NCI-H1417 treated with DMSO at 0.1 percent for 48 hours (cell line): ENCODE results near the gene MMP20.
"Not testable (repeated sequence)": the region's sequence is repeated elsewhere in the genome, so short reads cannot be mapped to it uniquely, and the experiment has no call there.

ENCODE experiments used
- DNase-seq: peaks from one replicate; lab custom pipeline; 2025; lab: John Stamatoyannopoulos, UW

The MMP20 gene, protein sequence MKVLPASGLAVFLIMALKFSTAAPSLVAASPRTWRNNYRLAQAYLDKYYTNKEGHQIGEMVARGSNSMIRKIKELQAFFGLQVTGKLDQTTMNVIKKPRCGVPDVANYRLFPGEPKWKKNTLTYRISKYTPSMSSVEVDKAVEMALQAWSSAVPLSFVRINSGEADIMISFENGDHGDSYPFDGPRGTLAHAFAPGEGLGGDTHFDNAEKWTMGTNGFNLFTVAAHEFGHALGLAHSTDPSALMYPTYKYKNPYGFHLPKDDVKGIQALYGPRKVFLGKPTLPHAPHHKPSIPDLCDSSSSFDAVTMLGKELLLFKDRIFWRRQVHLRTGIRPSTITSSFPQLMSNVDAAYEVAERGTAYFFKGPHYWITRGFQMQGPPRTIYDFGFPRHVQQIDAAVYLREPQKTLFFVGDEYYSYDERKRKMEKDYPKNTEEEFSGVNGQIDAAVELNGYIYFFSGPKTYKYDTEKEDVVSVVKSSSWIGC

GRCh38 chr11:102625177-102625576 is at the start of gene MMP20:
TSS of gene MMP20 (minus strand) at chr11:102625332. CDS start at chr11:102625319, 13 bp downstream.
- no peak for DNase-seq

DNA sequence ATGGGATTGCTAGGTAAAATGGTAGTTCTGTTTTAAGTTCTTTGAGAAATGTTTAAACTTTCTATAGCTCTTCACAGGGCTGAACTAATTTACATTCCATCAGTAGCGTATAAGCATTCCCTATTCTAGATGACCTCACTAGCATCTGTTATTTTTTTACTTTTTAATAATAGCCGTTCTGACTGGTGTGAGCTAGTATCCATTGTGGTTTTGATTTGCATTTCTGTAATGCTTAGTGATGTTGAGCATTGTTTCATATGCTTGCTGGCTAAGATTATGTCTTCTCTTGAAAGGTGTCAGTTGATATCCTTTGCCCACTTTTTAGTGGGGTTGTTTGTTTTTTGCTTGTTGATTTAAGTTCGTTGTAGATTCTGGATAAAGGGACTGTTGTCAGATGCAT is 44.5 kb upstream of the MMP20 start:
- DNase-seq = no peak

GRCh38 chr11:102666331-102666957 is 41.3 kb upstream of the MMP20 start:
- no peak for DNase-seq

DNA sequence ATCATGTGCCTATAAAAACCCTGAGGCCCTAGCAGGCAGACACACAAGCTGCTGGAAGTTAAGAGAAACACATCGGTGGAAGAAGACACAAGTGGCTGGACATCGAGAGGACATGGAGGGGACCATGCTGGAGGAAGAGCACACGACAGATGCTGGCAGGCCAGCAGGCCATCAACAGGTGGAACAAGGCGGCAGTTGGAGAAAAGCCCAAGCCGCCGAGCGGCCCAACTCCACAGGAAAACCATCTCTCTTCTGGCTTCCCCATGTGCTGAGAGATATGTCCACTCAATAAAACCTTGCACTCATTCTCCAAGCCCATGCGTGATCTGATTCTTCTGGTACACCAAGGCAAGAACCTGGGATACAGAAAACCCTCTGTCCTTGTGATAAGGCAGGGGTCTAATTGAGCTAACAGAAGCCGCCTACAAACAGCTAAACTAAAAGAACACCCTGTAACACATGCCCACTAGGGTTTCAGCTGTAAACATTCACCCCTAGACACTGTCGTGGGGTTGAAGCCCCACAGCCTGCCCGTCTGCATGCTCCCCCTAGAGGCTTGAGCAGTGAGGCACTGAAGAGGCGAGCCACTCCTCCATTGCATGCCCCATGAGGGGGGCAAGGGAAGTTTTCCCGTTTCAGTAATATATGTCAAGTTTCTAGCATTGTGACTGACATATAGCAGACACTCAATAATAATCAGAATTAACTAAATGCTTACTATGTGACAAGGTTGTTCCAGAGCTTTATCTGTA is 39.0 kb upstream of the MMP20 start:
- DNase-seq = no peak

GRCh38 chr11:102662607-102663006 is 37.5 kb upstream of the MMP20 start:
- DNase-seq = no peak

GRCh38 chr11:102661040-102661439 is 35.9 kb upstream of the MMP20 start:
- DNase-seq = no peak

DNA sequence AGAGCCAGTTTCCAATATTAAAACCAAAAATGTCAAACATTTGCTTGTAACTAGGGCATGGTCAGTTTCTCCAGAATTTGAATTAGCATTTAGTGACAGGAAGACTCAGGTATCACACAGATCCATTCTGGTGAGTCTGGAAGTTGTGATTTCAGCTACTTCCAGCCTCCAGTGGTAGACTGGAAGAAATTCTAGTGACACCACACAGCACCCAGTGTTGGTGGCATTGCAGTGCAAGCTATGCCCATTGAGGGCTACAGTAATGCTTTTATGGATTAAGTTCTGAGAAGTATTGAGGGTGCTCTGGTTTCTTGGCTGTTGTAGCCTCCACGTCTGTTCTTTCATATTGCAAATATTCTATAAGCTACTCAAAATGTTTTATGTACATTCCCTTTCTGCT is 31.4 kb upstream of the MMP20 start:
- no peak for DNase-seq

GRCh38 chr11:102655547-102655946 is 30.4 kb upstream of the MMP20 start:
- DNase-seq = no peak

DNA sequence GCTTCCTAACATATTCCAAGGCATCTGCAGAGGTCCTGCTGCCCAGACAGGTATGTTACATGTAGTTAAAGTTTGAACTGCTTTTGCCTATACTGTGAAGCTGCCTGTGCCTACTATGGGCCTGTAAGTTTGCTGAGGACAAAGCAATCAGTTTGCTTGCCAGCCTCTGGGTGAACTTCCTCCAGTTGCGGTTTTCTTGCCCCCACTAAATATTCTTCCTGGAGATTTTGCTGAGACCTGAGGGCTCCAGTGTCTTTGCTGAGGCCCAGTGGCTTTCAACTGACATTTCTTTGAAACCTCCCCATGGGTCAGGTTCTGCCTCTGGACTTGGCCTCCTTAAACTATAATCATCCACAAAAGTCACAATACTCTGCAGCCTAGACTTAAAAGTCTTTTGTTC is 29.6 kb upstream of the MMP20 start:
- DNase-seq = no peak

DNA sequence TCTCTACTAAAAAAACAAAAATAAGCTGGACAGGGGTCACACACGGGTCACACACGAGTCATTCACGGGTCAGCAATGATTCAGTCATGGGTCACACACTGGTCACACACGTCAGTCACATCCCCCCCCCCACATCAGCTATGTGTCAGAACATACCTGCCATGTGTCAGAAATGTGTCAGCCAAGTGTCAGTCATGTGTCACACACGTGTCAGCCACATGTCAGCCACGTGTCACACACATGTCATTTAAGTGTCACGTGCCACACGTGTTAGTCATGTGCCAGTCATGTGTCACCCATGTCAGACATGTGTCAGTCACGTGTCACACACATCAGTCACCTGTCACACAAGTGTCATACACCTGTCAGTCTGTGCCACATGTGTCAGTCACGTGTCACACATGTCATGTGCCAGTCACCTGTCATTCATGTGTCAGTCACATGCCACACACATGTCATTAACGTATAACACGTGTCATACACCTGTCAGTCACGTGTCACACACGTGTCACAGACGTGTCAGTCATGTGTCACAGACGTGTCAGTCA is 28.7 kb upstream of the MMP20 start:
- DNase-seq = no peak

DNA sequence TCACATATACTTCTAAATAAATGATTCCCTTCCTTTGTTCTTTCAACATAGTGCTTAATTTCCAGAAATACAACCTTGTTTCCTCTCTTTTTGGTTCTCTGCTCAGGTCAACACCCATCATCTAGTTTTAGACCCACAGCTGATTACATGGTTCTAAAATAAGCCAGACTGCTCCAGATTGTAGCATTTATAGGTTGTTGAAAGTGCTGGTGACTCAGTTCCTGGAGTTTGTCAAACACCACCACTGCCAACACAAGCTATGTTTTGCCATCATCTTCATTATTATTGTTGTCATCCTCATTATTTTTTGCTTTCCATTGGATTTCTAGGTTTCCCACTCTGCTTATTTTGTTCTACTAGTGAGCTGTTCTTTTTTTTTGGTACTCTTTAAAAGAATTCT is 22.3 kb upstream of the MMP20 start:
- DNase-seq = no peak

DNA sequence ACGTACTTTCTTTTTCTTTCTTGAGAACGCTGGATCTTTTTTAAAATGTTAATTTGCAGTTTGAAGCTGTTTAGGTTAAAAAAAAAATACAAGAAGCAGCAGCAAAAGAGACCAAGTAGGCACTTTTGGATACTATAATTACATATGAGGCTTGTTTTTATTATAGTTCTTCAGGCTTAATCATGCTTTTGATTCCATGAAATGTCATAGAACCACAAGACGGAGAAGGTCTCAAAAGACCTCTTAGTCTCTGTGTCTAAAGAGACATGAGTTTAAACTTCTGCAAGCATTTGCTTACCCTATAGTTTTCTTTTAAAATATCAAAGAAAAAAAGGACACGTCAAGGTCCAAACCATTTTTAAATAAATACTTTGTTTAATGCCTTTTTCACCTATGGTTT is 18.8 kb upstream of the MMP20 start:
- no peak for DNase-seq

DNA sequence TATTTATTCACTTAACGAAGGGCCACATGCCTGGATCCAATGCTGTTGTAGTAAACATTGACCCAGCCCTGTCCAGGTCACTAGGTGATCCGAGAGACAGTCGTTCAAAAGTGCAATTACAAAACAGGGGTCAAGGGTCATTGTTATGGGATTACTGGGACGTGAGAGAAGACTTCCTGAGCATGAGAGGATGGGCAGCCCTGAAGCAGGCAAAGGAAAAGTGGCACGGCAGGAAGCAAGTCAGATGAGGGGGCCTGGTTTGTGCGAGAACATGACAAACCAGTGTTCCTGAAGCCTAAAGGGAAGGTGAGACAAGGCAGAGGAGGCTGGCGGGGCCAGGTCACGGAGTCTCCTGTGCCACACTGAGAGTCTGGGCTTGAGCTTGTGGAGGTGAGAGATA is 15.8 kb upstream of the MMP20 start:
- no peak for DNase-seq

DNA sequence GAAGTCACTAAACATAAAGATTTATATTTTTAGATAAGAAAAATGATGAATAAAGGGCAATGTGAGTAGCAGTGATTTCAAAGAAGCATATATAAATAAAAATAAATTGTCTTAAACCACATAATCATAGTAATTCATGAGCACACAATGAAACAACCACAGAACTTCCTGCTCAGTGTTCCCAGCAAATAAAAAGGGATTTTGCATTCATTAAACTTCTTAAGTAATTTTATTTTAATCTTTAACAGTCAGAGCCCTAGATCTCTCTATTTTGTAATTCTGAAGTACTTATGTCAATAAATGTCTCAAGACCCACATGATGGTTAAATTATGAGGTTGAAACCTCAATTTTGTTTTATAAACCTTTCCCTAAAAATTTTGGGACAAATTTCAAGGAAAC is 14.5 kb upstream of the MMP20 start:
- no peak for DNase-seq

GRCh38 chr11:102637731-102638130 is 12.6 kb upstream of the MMP20 start:
- DNase-seq = no peak

- DNase-seq = no peak
Observed at GRCh38 chr11:102633385-102634026, 8.4 kb upstream of the MMP20 start.

DNA sequence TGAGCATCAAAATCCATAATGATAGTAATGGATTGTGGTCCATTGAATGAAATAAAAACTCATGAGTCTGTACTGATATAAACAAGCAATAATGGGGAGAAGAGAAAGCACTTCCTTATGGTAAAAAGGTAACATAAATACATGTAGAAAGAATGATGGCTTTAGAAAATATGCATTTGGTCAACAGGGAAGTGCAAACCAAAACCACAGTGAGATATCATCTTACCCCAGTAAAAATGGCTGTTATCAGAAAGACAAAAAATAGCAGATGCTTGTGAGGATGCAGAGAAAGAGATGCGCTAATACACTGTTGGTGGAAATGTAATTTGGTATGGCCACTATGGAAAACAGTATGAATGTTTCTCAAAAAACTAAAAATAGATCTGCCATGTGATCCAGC is 6.9 kb upstream of the MMP20 start:
- no peak for DNase-seq

DNA sequence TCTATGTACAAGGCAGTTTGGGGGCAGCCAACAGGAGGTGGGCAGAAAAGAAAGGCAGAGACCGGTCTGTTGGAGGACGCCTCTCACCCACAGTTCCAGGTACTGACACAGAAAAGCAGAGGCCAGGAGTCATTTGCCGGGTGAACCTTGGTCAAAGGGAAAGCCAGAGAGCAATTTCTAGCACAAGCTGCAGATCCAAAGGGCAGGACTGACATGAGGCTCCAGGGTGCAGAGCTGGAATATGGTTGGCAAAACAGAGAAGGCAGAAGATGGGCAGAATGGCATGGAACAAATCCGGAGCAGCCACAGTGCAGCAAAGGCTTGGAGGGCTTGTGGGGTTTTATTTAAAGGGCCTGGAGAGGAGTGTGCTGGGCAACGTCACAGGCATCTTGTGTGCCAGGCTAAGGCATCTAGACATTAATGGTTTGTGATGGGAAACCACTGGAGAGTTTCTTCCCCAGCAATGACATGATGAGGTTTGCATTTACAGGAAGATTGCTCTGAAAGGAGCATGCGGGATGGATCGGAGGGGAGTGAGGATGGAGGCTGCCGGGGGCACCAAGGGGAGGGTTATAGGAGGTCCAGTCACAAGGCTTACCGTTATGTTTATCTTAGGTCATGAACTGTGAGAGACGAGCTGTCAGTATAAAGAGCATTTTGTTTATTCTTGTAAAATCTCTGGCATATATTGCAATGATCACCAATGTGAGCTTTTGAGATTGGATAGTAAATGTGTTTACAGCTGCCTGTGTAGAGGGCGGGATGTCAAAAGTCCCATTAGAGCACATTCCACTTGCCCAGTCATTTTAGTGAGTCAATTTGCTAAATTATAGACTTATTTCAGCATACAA is 5.7 kb upstream of the MMP20 start:
- DNase-seq = no peak

DNA sequence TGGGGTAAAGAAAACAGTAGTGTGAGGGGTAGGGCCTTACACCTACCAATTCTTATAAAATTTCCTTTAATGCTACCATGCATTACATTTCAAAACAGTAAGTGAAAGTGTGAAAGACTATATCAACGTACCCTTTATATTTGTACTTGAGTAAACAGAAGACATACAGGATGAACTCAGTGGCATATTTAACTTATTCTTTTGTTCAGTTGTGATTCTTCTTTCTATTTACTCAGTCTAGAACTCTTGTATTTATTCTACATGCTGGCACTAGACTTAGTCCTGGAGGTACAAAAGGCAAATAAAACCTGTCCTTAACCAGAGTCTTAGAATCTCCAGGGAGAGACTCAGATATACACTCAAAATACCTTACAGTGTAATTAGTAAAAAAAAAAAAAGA is 4.8 kb upstream of the MMP20 start:
- DNase-seq = not testable (repeated sequence)

DNA sequence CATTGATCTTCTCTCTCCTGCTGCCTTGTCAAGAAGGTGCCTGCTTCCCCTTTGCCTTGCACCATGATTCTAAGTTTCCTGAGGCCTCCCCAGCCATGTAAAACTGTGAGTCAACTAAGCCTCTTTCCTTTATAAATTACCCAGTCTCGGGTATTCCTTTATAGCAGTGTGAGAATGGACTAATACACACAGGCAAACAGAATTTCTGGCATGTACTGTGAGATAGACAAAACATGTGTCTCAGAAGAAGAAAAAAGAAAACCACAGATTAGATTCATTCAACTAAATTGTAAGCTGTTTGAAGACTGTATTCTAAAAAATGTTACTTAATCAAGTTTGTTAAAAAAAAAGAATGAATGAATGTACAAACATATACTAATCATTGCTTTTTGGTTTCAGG is 1.5 kb upstream of the MMP20 start:
- DNase-seq = no peak

DNA sequence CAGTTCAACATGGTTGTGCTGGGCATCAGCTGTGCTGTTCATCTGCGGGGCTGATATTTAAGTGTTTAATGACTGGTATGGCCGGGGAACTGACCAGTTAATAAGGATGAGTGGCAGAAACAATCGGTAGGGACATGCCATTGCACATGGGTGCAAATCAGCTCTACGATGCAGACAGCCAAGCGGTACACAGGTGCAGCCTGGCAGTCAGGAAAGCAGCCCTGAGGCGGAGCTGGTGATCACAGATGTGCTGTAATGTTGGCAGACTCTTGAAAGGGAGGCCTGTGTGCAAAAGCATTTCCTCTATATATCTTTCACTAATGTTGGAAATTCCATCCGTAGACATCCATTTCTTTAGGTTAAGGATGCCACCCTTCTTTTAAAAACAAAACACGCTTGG is 1.1 kb downstream of the MMP20 start:
- DNase-seq = no peak
